Stimulated activated CD8-positive, alpha-beta memory T cell treated with anti-CD3 and anti-CD28 coated beads, Interleukin-7, amount 100 ng/mL, for 48 hours (primary cell): Measurements from ENCODE around the gene CYP4F2.
"Not testable (repeated sequence)": the region's sequence is repeated elsewhere in the genome, so short reads cannot be mapped to it uniquely, and the experiment has no call there.

Source experiments
- DNase-seq, 2 donors: peaks; one replicate each; pipeline ENCODE4 v3.0.0-alpha.2; 2020; ENCODE audit warnings: low read depth in 1 of 2; ENCODE audit errors: extremely low read depth in 1 of 2

CYP4F2 gene

GRCh38 chr19:15860522-15860921 is 37.4 kb downstream of the CYP4F2 start:
- no peak for DNase-seq

GRCh38 chr19:15859187-15859586 is 38.7 kb downstream of the CYP4F2 start:
- no peak for DNase-seq

- DNase-seq, result no peak
Observed at GRCh38 chr19:15850385-15850784, 47.5 kb downstream of the CYP4F2 start.

DNA sequence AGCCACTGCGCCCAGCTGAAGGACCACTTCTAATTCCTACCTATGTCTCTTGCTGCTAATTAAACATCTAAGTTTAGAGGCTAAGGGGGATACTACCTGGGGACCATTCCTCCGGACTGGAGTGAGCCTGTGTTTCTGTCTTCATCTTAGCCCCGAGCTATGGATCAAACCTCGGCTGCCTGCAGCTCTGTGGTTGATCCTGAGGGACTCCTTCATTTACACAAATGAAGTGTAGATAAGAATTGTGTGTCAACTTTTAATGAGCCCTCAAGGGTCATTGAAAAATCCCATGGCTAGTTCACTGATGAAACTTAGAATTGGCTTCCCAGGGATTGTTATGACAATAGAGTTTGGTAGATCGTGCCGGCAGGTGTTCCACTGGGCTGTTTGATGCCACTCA is 51.0 kb downstream of the CYP4F2 start:
- no peak for DNase-seq

DNA sequence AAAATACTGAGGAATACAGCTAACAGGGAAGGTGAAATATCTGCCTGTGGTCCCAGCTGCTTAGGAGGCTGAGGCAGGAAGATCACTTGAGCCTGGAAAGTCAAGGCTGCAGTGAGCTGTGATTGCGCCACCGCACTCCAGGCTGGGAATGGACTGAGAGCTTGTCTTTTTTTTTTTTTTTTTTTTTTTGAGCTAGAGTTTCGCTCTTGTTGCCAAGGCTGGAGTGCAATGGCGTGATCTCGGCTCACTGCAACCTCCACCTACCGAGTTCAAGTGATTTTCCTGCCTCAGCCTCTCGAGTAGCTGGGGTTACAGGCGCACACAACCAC is 54.0 kb downstream of the CYP4F2 start:
- DNase-seq, result not testable (repeated sequence)

DNA sequence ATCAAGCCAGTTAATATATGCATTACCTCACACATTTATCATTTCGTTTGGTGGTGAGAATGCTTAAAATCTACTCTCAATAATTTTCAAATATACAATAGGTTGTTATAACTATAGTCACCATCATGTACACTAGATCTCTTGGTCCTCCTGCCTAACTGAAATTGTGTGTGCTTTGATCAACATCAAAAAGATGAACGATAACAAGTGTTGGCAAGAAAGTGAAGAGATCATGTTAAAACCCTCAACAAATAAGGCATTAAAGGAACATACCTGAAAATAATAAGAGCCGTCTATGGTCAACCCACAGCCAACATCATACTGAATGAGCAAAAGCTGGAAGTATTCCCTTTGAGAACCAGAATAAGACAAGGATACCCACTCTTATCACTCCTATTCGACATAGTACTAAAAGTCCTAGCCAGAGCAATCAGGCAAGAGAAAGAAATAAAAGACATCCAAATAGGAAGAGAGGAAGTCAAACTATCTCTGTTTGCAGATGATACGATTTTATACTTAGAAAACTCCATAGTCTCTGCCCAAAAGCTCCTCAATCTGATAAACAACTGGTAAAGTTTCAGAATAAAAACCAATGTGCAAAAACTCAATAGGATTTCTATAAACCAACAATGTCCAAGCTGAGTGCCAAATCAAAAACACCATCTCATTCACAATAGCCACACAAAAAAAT is 54.5 kb downstream of the CYP4F2 start:
- no peak for DNase-seq

GRCh38 chr19:15841875-15842569 is 55.9 kb downstream of the CYP4F2 start:
- no peak for DNase-seq

- DNase-seq, result no peak
Observed at GRCh38 chr19:15840833-15841232, 57.0 kb downstream of the CYP4F2 start.

- DNase-seq, result not testable (repeated sequence)
Observed at GRCh38 chr19:15839888-15840287, 58.0 kb downstream of the CYP4F2 start.

DNA sequence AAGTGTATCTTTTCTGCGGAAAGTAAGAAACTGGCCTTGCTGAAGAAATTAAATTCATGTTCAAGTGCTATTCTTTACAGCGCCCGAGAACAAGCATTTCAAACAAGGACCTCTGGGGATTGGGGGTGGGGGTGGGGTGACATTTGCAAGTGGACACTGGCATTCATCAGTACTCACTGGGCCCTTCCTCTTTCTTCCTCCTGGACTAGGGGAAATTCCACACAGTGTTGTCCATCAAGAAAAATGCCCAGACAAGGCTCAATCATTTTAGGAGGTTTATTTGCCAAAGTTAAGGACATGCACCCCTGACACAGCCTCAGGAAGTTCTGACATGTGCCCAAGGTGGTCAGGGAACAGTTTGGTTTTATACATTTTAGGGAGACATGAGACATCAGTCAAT is 59.5 kb downstream of the CYP4F2 start:
- DNase-seq, result no peak

- DNase-seq, result peak in 1 of 2 donors; percentile 8
Observed at GRCh38 chr19:15837221-15837731, 60.6 kb downstream of the CYP4F2 start.

GRCh38 chr19:15836330-15837220 is 61.3 kb downstream of the CYP4F2 start:
- peak; percentile 88 to 96 for DNase-seq

- DNase-seq, result peak in 1 of 2 donors; percentile 15
Observed at GRCh38 chr19:15835565-15836329, 62.1 kb downstream of the CYP4F2 start.

- not testable (repeated sequence) for DNase-seq
Observed at GRCh38 chr19:15834232-15834631, 63.6 kb downstream of the CYP4F2 start.

DNA sequence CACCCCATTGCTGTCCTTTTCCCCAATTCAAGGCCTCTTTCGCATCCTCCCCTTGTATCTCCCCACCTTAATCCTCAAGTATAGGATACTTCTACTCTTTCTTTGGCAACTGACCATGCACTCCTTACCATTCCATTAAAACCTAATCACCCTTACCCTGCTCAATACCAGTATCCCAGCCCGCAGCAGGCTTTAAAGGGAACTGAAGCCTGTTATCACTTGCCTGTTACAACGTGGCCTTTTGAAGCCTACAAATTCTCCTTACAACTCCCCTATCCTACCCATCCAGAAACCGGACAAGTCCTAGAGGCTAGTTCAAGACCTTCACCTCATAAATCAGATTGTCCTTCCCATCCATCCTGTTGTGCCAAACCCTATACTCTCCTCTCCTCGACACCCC is 66.2 kb downstream of the CYP4F2 start:
- no peak for DNase-seq

- DNase-seq, result no peak
Observed at GRCh38 chr19:15829786-15830185, 68.1 kb downstream of the CYP4F2 start.

DNA sequence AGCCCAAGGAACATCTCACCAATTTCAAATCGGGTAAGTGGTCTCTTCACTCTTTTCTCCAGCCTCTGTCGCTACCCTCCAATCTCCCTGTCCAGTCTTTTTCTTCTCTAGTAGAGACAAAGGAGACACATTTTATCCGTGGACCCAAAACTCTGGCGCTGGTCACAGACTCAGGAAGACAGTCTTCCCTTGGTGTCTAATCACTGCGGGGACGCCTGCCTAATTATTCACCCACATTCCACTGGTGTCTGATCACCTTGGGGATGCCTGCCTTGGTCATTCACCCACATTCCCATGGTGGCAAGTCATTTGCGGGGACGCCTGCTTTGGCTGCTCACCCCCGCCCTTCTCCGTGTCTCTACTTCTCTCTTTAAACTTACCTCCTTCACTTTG is 68.6 kb downstream of the CYP4F2 start:
- DNase-seq, result no peak

GRCh38 chr19:15828611-15829305 is 69.1 kb downstream of the CYP4F2 start:
- DNase-seq, result not testable (repeated sequence)

DNA sequence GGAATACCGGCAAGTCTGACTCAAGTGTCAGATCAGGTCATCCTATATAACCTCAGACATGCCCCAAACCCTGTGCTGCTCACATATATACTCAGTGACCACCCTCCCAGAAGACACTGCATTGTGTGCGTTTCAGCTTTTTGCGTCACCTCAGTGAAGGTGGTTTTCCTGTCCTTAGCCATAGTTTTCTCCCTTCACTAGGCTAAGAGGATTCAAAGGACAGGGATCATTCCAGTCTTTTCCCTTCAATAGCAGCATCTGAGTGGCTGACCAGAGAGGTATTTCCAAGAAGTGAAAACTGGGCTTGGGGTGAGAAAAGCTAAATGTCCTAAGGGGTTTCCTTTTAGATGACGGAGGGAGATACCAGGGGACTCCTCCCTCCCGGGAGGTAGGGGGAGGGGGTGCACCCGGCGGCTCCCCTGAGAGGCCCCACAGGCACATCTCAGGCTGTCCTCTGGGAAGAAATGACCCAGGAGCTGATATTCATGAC is 69.7 kb downstream of the CYP4F2 start:
- DNase-seq, result no peak
